ENCODE data around the gene ISL1. TPM values are rescaled to one million over a fixed set of nuclear protein-coding genes. Genes with fewer than 3 reads are reported as not detected.

ISL1 gene
- total and polyA plus RNA-seq, 2 donors (not counting 1 experiment from before 2014, with no cell fraction given), result not detected

GRCh38 chr5:51414516-51414915, 31.3 kb downstream of the ISL1 start:
- H3K4me1 Mint-ChIP-seq, result no peaks in the 10 kb centered on the region
- no peak overlapping the region for H2AFZ ChIP-seq (ENCODE audit: insufficient read depth, low read depth, low read length, poor library complexity, severe bottlenecking)
- no peak for DNase-seq
- no peak overlapping the region for H3K4me3 Mint-ChIP-seq
- TF ChIP-seq EZH2 (IDR thresholded peaks at IDR 0.05; ENCODE audit: borderline replicate concordance, insufficient read depth, low read depth, low read length, poor library complexity, severe bottlenecking), result no peak
- TF ChIP-seq, protein P1, sequence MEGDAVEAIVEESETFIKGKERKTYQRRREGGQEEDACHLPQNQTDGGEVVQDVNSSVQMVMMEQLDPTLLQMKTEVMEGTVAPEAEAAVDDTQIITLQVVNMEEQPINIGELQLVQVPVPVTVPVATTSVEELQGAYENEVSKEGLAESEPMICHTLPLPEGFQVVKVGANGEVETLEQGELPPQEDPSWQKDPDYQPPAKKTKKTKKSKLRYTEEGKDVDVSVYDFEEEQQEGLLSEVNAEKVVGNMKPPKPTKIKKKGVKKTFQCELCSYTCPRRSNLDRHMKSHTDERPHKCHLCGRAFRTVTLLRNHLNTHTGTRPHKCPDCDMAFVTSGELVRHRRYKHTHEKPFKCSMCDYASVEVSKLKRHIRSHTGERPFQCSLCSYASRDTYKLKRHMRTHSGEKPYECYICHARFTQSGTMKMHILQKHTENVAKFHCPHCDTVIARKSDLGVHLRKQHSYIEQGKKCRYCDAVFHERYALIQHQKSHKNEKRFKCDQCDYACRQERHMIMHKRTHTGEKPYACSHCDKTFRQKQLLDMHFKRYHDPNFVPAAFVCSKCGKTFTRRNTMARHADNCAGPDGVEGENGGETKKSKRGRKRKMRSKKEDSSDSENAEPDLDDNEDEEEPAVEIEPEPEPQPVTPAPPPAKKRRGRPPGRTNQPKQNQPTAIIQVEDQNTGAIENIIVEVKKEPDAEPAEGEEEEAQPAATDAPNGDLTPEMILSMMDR (IDR thresholded peaks at IDR 0.05), result no peak
- no peaks in the 10 kb centered on the region for H3K27me3 Mint-ChIP-seq
- H3K4me2 ChIP-seq (replicated peaks; ENCODE audit: low read depth, low read length, poor library complexity, severe bottlenecking), result no peak overlapping the region
- intact Hi-C loops (cut with micrococcal nuclease), result no loop called here
- WGBS (ENCODE audit: insufficient coverage), result 79% methylated on average over 2 of the region's 2 CpGs
- no peak overlapping the region for H3K27ac Mint-ChIP-seq
- H3K27me3 ChIP-seq (replicated peaks in 1 of 4; ENCODE audit: control extremely low read depth in 1 of 4, control insufficient read depth in 3 of 4, insufficient read depth in 4 of 4, low read length in 3 of 4), result no peaks in the 10 kb centered on the region
- ChIA-PET POLR2A (no interaction called here), CTCF (no interaction called here)
- no peaks in the 10 kb centered on the region for H3K79me2 ChIP-seq (ENCODE audit: control insufficient read depth, insufficient read depth, low read length)
- H3K9ac ChIP-seq (ENCODE audit: low read length), result no peak overlapping the region
- H3K36me3 ChIP-seq (replicated peaks in 1 of 2; ENCODE audit: control extremely low read depth in 1 of 2, control insufficient read depth in 1 of 2, extremely low read depth in 1 of 2, insufficient read depth in 2 of 2, low read length in 1 of 2), result no peaks in the 10 kb centered on the region
- H3K9me3 Mint-ChIP-seq (ENCODE audit: insufficient read depth), result no peaks in the 10 kb centered on the region
- no peak overlapping the region for H3K4me3 ChIP-seq (ENCODE audit: control extremely low read depth in 1 of 5, extremely low read depth in 1 of 5, insufficient read depth in 1 of 5, low read depth in 2 of 5, low read length in 4 of 5)
- no peaks in the 10 kb centered on the region for H3K4me1 ChIP-seq (ENCODE audit: control insufficient read depth in 2 of 2, insufficient read depth in 2 of 2, low read length in 2 of 2)
- H3K9me3 ChIP-seq (ENCODE audit: control extremely low read depth in 1 of 3, control insufficient read depth in 2 of 3, insufficient read depth in 1 of 3, low read length in 2 of 3), result no peaks in the 10 kb centered on the region
- H4K20me1 ChIP-seq (ENCODE audit: control insufficient read depth, insufficient read depth, low read length, poor library complexity, severe bottlenecking), result no peaks in the 10 kb centered on the region
- no peak for ATAC-seq (ENCODE audit: low read depth)
- H3K27ac ChIP-seq (ENCODE audit: low read length in 2 of 2), result no peak overlapping the region

GRCh38 chr5:51416149-51416548, 32.9 kb downstream of the ISL1 start:
- no peaks in the 10 kb centered on the region for H3K4me1 Mint-ChIP-seq
- no peaks in the 10 kb centered on the region for H4K20me1 ChIP-seq (ENCODE audit: control insufficient read depth, insufficient read depth, low read length, poor library complexity, severe bottlenecking)
- no peaks in the 10 kb centered on the region for H3K27me3 Mint-ChIP-seq
- no peaks in the 10 kb centered on the region for H3K27me3 ChIP-seq (replicated peaks in 1 of 4; ENCODE audit: control extremely low read depth in 1 of 4, control insufficient read depth in 3 of 4, insufficient read depth in 4 of 4, low read length in 3 of 4)
- no peak for TF ChIP-seq EZH2 (IDR thresholded peaks at IDR 0.05; ENCODE audit: borderline replicate concordance, insufficient read depth, low read depth, low read length, poor library complexity, severe bottlenecking)
- TF ChIP-seq, protein P1 (IDR thresholded peaks at IDR 0.05), result no peak
- no peak overlapping the region for H3K4me2 ChIP-seq (replicated peaks; ENCODE audit: low read depth, low read length, poor library complexity, severe bottlenecking)
- H2AFZ ChIP-seq (ENCODE audit: insufficient read depth, low read depth, low read length, poor library complexity, severe bottlenecking), result no peak overlapping the region
- H3K9me3 Mint-ChIP-seq (ENCODE audit: insufficient read depth), result no peaks in the 10 kb centered on the region
- ChIA-PET POLR2A (no interaction called here), CTCF (no interaction called here)
- no peak overlapping the region for H3K9ac ChIP-seq (ENCODE audit: low read length)
- no peak for ATAC-seq (ENCODE audit: low read depth)
- H3K9me3 ChIP-seq (ENCODE audit: control extremely low read depth in 1 of 3, control insufficient read depth in 2 of 3, insufficient read depth in 1 of 3, low read length in 2 of 3), result no peaks in the 10 kb centered on the region
- H3K36me3 ChIP-seq (replicated peaks in 1 of 2; ENCODE audit: control extremely low read depth in 1 of 2, control insufficient read depth in 1 of 2, extremely low read depth in 1 of 2, insufficient read depth in 2 of 2, low read length in 1 of 2), result no peaks in the 10 kb centered on the region
- H3K27ac ChIP-seq (ENCODE audit: low read length in 2 of 2), result no peak overlapping the region
- H3K27ac Mint-ChIP-seq, result no peak overlapping the region
- DNase-seq, result no peak
- no peak overlapping the region for H3K4me3 ChIP-seq (ENCODE audit: control extremely low read depth in 1 of 5, extremely low read depth in 1 of 5, insufficient read depth in 1 of 5, low read depth in 2 of 5, low read length in 4 of 5)
- intact Hi-C loops (cut with micrococcal nuclease), result no loop called here
- no peaks in the 10 kb centered on the region for H3K79me2 ChIP-seq (ENCODE audit: control insufficient read depth, insufficient read depth, low read length)
- H3K4me1 ChIP-seq (ENCODE audit: control insufficient read depth in 2 of 2, insufficient read depth in 2 of 2, low read length in 2 of 2), result no peaks in the 10 kb centered on the region
- 100% methylated on average over 1 of the region's 3 CpGs for WGBS (ENCODE audit: insufficient coverage)
- no peak overlapping the region for H3K4me3 Mint-ChIP-seq
